Endodermal cell (in vitro differentiated cells): ENCODE results near the gene NPEPPS. TPM values are rescaled to one million over a fixed set of nuclear protein-coding genes. Genes with fewer than 3 reads are reported as not detected.

Source experiments
- DNase-seq: peaks from one replicate; pipeline ENCODE4 v3.0.0-alpha.2; 2017
- H3K27ac ChIP-seq: 2 replicates; pipeline ENCODE4 v1.5.1; 2013; ENCODE audit warnings: mild to moderate bottlenecking, low read depth, low read length, moderate library complexity
- H3K27me3 ChIP-seq: 2 replicates; pipeline ENCODE4 v1.6.1; 2013; ENCODE audit warnings: mild to moderate bottlenecking, low read length, moderate library complexity; ENCODE audit not compliant: insufficient read depth, control insufficient read depth, poor library complexity, severe bottlenecking
- H3K36me3 ChIP-seq: 2 replicates; pipeline ENCODE4 v1.7.0; 2013; ENCODE audit warnings: mild to moderate bottlenecking, low read length, moderate library complexity; ENCODE audit not compliant: control insufficient read depth, insufficient read depth
- H3K4me1 ChIP-seq: one replicate; pipeline ENCODE4 v1.7.0; 2013; ENCODE audit warnings: low read length; ENCODE audit not compliant: control insufficient read depth, insufficient read depth
- H3K4me3 ChIP-seq: 2 replicates; pipeline ENCODE4 v1.5.1; 2013; ENCODE audit warnings: mild to moderate bottlenecking, low read length, moderate library complexity
- H3K9ac ChIP-seq: 2 replicates; pipeline ENCODE4 v1.6.1; 2013; ENCODE audit warnings: mild to moderate bottlenecking, low read length, moderate library complexity; ENCODE audit not compliant: poor library complexity, severe bottlenecking; ENCODE audit errors: extremely low read depth
- H3K9me3 ChIP-seq: 2 replicates; pipeline ENCODE4 v1.6.1; 2013; ENCODE audit warnings: mild to moderate bottlenecking, low read length, moderate library complexity; ENCODE audit not compliant: control insufficient read depth
- H3K27ac Mint-ChIP-seq: 2 replicates; pipeline ENCODE4 v1.8.0; 2020; ENCODE audit warnings: mixed read lengths
- H3K27me3 Mint-ChIP-seq: 2 replicates; pipeline ENCODE4 v1.8.0; 2021; ENCODE audit warnings: mild to moderate bottlenecking, mixed read lengths; ENCODE audit not compliant: insufficient read depth
- H3K36me3 Mint-ChIP-seq: 2 replicates; pipeline ENCODE4 v1.8.0; 2020; ENCODE audit warnings: low read depth, mixed read lengths
- H3K4me1 Mint-ChIP-seq: 2 replicates; pipeline ENCODE4 v1.8.0; 2020; ENCODE audit warnings: mixed read lengths
- H3K4me3 Mint-ChIP-seq: 2 replicates; pipeline ENCODE4 v1.8.0; 2020; ENCODE audit warnings: mild to moderate bottlenecking, moderate library complexity, mixed read lengths
- H3K9me3 Mint-ChIP-seq: 2 replicates; pipeline ENCODE4 v1.8.0; 2020; ENCODE audit warnings: mild to moderate bottlenecking, mixed read lengths
- WGBS, 2 experiments: methylation state at CpG; one replicate each; pipeline versions ENCODE4 v1.1.5 to v1.1.7; 2013; ENCODE audit warnings: missing lambda C conversion rate in 2 of 2, mixed read lengths in 1 of 2; ENCODE audit not compliant: insufficient coverage in 1 of 2, insufficient read length in 1 of 2; 5-methylcytosine and 5-hydroxymethylcytosine counted together
- total RNA-seq, 2 donors: library from RNA; stranded (reverse); fragmentation: NEBNext Ultra II Directional in 1 of 2; extraction: Animal tissue kit (Norgen Biotek cat#: 25700) in 1 of 2; gene quantifications; 2 replicates in 1 of 2; 3 replicates in 1 of 2; pipeline ENCODE4 v1.2.1, GENCODE V29; 2021
- TF ChIP-seq, protein P1 (sequence below): fragments of 200-600 bp; sonication (generic); conservative IDR thresholded peaks from 2 replicates; pipeline ENCODE4 v1.5.0; 2021; ENCODE audit warnings: antibody characterized with exemption, mild to moderate bottlenecking

Gene NPEPPS
- total RNA-seq, 2 donors from 2014 or later, result 178 to 194 TPM

DNA sequence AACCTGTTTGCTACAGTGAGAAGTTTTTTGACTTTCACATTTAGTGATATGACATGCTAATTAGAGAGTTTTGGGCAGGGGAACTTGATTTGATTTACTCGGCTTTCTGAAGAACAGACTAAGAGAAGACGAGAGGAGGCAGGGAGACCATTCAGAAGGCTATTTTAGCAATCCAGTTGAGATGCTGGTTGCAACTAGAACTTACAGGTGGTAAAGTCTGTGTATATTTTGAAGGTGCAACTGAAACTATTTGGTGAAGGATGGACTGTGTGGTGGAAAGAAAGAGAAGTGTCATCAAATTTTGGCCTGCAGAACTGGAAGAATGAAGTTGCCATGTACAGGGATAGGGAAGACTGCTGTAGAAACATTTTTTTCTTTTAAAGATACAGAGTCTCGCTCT is 76.6 kb downstream of the NPEPPS start:
- Mint-ChIP-seq H3K9me3 (no peaks in the 10 kb centered on the region), H3K36me3 (peaks cover 68% of the 10 kb centered on the region), H3K27ac (no peak overlapping the region), H3K4me3 (no peak overlapping the region), H3K4me1 (no peaks in the 10 kb centered on the region), H3K27me3 (no peaks in the 10 kb centered on the region)
- no peak overlapping the region for H3K9ac ChIP-seq
- H3K4me1 ChIP-seq, result no peaks in the 10 kb centered on the region
- no peaks in the 10 kb centered on the region for H3K27me3 ChIP-seq
- H3K36me3 ChIP-seq, result peaks cover 85% of the 10 kb centered on the region
- WGBS, 2 experiments, result 97 to 100% methylated on average over 3 of the region's 3 CpGs
- no peak overlapping the region for H3K27ac ChIP-seq
- no peaks in the 10 kb centered on the region for H3K9me3 ChIP-seq
- DNase-seq, result no peak
- no peak overlapping the region for H3K4me3 ChIP-seq
- TF ChIP-seq, protein P1, sequence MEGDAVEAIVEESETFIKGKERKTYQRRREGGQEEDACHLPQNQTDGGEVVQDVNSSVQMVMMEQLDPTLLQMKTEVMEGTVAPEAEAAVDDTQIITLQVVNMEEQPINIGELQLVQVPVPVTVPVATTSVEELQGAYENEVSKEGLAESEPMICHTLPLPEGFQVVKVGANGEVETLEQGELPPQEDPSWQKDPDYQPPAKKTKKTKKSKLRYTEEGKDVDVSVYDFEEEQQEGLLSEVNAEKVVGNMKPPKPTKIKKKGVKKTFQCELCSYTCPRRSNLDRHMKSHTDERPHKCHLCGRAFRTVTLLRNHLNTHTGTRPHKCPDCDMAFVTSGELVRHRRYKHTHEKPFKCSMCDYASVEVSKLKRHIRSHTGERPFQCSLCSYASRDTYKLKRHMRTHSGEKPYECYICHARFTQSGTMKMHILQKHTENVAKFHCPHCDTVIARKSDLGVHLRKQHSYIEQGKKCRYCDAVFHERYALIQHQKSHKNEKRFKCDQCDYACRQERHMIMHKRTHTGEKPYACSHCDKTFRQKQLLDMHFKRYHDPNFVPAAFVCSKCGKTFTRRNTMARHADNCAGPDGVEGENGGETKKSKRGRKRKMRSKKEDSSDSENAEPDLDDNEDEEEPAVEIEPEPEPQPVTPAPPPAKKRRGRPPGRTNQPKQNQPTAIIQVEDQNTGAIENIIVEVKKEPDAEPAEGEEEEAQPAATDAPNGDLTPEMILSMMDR, result no peak

DNA sequence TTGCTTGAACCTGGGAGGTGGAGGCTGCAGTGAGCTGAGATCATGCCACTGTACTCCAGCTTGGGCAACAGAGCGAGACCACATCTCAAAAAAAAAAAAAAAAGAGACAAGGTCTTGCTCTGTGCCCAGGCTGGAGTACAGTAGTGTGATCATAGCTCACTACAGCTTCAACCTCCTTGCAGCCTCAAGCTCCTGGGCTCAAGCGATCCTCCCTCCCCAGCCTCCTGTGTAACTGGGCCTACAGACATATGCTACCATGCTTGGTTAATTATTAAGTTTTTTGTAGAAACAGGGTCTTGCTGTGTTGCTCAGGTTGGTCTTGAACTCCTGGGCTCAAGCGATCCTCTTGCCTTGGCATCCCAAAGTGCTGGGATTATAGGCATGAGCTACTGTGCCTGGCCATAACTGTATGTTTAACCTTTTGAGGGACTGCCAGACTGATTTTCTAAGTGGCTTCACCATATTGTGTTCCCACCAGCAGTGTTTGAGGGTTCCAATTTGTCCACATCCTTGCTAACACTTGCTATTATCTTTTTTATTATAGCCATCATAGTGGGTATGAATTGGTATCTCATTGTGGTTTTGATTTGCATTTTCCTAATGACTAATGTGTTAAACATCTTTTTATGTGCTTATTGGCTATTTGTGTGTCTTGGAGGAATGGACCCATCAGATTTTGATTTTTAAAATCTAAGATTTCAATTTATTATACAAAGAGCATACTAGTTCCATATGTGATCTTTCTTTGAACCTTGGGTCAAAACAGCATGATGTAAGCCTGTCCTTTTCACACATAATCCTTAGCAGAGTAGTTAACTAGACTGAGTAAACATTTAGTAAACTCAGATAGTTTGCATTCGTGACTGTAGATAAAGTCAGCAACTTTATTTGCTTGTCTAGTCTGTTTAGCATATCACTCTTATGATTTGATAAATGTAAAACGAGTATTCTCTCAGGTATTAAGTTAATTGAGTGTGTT is 80.8 kb downstream of the NPEPPS start:
- peaks cover 4% of the 10 kb centered on the region for H3K4me1 ChIP-seq
- 85 to 100% methylated on average over 2 to 5 of the region's 5 CpGs for WGBS, 2 experiments
- no peaks in the 10 kb centered on the region for H3K9me3 Mint-ChIP-seq
- no peaks in the 10 kb centered on the region for H3K9me3 ChIP-seq
- no peak overlapping the region for H3K27ac ChIP-seq
- no peak for DNase-seq
- no peaks in the 10 kb centered on the region for H3K27me3 Mint-ChIP-seq
- H3K36me3 ChIP-seq, result peaks cover 84% of the 10 kb centered on the region
- peak overlapping the region; percentile 70 for H3K27ac Mint-ChIP-seq
- no peak overlapping the region for H3K4me3 ChIP-seq
- H3K4me1 Mint-ChIP-seq, result no peaks in the 10 kb centered on the region
- no peak overlapping the region for H3K4me3 Mint-ChIP-seq
- peaks cover 66% of the 10 kb centered on the region for H3K36me3 Mint-ChIP-seq
- H3K9ac ChIP-seq, result no peak overlapping the region
- TF ChIP-seq, protein P1, result no peak
- no peaks in the 10 kb centered on the region for H3K27me3 ChIP-seq

DNA sequence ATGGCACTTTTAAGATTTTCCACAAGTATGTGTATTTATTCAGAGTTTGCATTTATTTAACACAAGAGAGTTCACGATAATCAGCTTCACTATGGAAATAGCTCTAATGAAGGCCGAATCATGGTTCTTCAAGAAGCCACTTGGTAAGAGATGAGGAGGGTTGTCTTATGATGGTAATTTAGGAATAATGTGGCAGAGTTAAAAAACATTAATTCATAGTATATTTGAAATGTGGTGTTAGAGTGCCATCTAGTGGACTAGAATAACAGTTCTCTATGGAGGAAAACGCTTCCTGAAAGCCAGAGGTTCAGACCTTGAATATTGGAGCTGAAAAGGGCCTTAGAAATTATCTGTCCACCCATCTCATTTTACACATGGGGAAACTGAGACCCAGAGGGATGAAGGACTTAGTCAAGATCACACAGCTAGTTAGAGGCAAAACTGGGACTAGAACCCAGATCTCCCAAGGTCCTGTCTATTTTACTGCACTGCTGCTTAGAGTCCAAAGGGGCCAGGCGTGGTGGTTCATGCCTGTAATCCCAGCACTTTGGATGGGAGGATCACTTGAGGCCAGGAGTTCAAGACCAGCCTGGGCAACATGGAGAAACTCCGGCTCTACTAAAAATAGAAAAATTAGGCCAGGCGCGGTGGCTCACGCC is 85.0 kb downstream of the NPEPPS start:
- H3K36me3 Mint-ChIP-seq, result peaks cover 71% of the 10 kb centered on the region
- no peak overlapping the region for H3K4me3 ChIP-seq
- H3K4me1 ChIP-seq, result peaks cover 15% of the 10 kb centered on the region
- peak overlapping the region; percentile 83 for H3K27ac Mint-ChIP-seq
- no peak overlapping the region for H3K4me3 Mint-ChIP-seq
- H3K4me1 Mint-ChIP-seq, result peaks cover 23% of the 10 kb centered on the region
- H3K27me3 Mint-ChIP-seq, result no peaks in the 10 kb centered on the region
- H3K9me3 ChIP-seq, result peaks cover 10% of the 10 kb centered on the region
- no peaks in the 10 kb centered on the region for H3K9me3 Mint-ChIP-seq
- no peak overlapping the region for H3K9ac ChIP-seq
- H3K36me3 ChIP-seq, result peaks cover 81% of the 10 kb centered on the region
- TF ChIP-seq, protein P1, result peak; percentile 88
- DNase-seq, result no peak
- 90 to 91% methylated on average over 8 of the region's 8 CpGs for WGBS, 2 experiments
- no peak overlapping the region for H3K27ac ChIP-seq
- H3K27me3 ChIP-seq, result no peaks in the 10 kb centered on the region
